Erythroblast (primary cell): ENCODE results near the gene HTR6.
A peak's percentile ranks its signal among the peaks of the same experiment; 100 is the strongest.

Source experiments
- DNase-seq, 2 experiments: peaks; one replicate each; lab custom pipeline; 2025; lab: John Stamatoyannopoulos, UW
- GATA1 ChIP-seq: IDR thresholded peaks from 2 replicates; pipeline ENCODE4 v1.6.1; 2011; ENCODE audit warnings: low read depth, mild to moderate bottlenecking, control low read depth, low read length, moderate library complexity
- POLR2A ChIP-seq: IDR thresholded peaks from 2 replicates; pipeline ENCODE4 v1.6.1; 2011; ENCODE audit warnings: mild to moderate bottlenecking, low read length

The HTR6 gene

DNA sequence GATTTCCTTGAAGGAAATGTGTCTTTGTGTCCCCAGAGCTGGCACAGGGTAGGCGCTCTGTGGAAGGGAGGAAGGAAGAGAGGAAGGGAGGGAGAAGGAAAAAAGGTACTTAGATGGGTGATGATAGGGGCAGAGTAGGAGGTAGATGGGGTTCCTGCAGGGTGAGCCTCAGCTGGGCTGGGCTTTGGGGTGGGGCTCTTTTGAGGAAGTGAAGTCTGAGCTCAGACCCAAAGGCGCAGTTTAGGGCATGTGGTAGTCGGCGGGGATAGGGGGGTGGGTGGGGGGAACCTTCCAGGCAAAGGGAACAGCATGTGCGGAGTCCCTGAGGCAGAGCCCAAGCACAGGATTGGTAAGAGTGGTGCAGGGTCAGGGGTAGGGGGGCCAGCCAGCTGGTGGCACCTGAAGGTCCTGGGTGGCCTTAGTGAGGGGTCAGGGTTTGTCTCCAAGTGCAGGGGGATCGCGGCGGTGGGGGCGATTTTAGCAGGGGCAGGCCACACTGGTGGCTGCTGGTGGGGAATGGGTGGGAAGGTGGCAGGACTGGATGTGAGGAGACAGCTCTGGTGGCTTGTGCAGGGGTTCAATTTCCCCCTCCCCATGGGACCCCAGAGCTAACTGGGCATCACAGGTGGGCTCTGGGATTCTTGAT lies 8.4 kb upstream of the HTR6 start:
- TF ChIP-seq POLR2A (no peak), GATA1 (no peak)
- DNase-seq = no peak

DNA sequence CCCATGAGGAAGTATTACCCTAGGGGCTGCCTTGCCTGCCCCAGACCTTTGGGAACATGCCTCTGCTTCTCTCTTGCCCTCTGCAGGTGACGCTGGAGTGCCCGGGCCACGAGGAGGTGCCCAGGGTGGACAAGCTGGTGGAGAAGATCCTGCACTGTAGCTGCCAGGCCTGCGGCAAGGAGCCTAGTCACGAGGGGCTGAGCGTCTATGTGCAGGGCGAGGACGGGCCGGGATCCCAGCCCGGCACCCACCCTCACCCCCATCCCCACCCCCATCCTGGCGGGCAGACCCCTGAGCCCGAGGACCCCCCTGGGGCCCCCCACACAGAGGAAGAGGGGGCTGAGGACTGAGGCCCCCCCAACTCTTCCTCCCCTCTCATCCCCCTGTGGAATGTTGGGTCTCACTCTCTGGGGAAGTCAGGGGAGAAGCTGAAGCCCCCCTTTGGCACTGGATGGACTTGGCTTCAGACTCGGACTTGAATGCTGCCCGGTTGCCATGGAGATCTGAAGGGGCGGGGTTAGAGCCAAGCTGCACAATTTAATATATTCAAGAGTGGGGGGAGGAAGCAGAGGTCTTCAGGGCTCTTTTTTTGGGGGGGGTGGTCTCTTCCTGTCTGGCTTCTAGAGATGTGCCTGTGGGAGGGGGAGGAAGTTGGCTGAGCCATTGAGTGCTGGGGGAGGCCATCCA lies 7.8 kb upstream of the HTR6 start:
- DNase-seq = no peak
- TF ChIP-seq GATA1 (no peak), POLR2A (no peak)

DNA sequence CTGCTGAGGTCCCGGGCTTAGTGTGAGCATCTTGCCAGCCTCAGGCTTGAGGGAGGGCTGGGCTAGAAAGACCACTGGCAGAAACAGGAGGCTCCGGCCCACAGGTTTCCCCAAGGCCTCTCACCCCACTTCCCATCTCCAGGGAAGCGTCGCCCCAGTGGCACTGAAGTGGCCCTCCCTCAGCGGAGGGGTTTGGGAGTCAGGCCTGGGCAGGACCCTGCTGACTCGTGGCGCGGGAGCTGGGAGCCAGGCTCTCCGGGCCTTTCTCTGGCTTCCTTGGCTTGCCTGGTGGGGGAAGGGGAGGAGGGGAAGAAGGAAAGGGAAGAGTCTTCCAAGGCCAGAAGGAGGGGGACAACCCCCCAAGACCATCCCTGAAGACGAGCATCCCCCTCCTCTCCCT lies 7.2 kb upstream of the HTR6 start:
- TF ChIP-seq GATA1 = no peak
- no peak for TF ChIP-seq POLR2A
- DNase-seq = no peak

DNA sequence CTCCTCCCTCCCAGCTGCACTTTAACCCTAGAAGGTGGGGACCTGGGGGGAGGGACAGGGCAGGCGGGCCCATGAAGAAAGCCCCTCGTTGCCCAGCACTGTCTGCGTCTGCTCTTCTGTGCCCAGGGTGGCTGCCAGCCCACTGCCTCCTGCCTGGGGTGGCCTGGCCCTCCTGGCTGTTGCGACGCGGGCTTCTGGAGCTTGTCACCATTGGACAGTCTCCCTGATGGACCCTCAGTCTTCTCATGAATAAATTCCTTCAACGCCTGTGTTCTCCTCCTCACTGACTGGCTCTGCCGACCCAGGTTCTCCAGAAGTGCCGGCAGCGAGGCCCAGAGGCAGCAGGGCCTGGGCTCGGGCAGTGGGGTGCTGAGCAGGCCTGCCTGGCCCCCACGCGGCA lies 6.5 kb upstream of the HTR6 start:
- TF ChIP-seq GATA1 (no peak), POLR2A (no peak)
- no peak for DNase-seq

DNA sequence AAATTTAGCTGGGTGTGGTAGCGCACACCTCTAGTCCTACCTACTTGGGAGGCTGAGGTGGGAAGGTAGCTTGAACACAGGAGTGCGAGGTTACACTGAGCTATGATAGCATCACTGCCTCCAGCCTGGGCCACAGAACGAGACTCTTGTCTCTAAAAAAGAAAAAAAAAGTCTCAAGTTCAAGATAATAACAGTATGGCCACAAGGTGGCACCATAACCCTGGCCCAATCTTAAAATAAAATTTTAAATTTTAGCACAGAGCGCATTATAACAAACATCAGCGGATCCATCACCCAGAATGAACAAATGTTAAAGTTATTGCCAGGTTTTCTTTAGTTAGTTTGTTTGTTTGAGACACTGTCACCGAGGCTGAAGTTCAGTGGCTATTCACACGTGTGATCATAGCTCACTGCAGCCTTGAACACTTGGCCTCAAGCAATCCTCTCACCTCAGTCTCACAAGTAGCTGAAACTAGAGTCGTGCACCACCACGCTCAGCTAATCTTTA lies 2.9 kb upstream of the HTR6 start:
- no peak for TF ChIP-seq POLR2A
- no peak for TF ChIP-seq GATA1
- DNase-seq = peak; percentile 38 to 61

DNA sequence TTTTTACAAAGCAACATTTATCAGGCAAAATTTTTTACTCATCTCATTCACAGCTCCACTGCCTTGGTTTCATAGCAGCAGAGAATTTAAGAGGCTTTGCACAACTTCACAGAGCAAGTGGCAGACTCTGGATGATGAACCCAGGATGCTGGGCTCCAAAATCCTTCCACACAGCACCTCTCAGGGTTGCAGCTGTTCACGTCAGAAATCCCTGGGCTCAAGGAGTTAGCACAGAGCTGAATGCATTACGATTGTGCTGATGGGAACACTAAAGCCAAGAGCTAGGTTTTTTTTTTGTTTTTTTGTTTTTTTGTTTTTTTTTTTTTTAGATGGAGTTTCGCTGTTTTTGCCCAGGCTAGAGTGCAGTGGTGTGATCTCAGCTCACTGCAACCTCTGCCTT lies 2.4 kb upstream of the HTR6 start:
- DNase-seq = no peak
- no peak for TF ChIP-seq POLR2A
- TF ChIP-seq GATA1 = no peak

DNA sequence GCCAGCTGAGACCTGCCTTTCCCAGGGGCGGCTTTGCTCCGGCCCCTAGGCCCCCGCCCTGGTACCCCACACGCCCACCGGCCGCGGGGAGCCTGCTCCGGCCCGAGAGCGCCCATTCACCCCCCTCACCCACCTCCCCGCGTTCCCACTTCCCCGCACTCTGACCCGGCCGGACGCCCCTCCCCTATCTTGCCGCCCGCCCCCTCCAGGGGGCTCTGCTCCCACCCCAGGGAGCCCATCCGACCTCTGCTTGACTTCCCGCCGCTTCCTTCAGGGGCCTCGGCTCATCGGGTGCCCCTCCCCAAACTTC lies 466 bp downstream of the HTR6 start:
- DNase-seq = no peak
- TF ChIP-seq POLR2A (no peak), GATA1 (no peak)

DNA sequence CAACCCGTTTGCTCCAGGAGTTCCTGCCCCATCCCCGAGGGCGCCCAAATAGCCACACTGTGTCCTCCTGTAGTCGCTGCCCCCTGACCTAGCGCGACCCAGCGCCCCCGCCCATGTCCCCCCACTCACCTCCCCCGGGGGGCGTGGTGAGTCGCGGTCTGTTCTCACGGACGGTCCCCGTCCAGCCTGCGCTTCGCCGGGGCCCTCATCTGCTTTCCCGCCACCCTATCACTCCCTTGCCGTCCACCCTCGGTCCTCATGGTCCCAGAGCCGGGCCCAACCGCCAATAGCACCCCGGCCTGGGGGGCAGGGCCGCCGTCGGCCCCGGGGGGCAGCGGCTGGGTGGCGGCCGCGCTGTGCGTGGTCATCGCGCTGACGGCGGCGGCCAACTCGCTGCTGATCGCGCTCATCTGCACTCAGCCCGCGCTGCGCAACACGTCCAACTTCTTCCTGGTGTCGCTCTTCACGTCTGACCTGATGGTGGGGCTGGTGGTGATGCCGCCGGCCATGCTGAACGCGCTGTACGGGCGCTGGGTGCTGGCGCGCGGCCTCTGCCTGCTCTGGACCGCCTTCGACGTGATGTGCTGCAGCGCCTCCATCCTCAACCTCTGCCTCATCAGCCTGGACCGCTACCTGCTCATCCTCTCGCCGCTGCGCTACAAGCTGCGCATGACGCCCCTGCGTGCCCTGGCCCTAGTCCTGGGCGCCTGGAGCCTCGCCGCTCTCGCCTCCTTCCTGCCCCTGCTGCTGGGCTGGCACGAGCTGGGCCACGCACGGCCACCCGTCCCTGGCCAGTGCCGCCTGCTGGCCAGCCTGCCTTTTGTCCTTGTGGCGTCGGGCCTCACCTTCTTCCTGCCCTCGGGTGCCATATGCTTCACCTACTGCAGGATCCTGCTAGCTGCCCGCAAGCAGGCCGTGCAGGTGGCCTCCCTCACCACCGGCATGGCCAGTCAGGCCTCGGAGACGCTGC lies 1.1 kb downstream of the HTR6 start:
- TF ChIP-seq GATA1 (no peak), POLR2A (no peak)
- no peak for DNase-seq

DNA sequence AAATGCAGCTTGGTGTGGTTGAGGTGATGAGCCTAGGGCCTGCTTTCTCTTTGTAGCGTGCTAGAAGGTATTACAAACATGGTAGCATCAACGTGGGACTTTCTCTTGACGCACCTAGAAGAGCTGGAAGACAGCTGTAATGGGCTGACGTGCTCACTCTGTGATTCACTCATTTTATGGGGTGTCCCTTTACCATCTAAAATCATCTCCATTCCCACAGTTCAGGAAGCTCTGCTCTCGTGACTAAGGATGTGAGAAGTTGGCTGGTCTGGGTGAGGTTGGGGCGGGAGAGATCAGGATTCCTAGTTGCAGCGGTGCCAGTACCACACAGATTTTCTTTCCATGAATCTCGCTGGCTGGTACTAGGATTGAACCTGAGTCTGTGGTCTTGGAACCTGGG lies 4.2 kb downstream of the HTR6 start:
- no peak for TF ChIP-seq POLR2A
- TF ChIP-seq GATA1 = no peak
- DNase-seq = no peak

DNA sequence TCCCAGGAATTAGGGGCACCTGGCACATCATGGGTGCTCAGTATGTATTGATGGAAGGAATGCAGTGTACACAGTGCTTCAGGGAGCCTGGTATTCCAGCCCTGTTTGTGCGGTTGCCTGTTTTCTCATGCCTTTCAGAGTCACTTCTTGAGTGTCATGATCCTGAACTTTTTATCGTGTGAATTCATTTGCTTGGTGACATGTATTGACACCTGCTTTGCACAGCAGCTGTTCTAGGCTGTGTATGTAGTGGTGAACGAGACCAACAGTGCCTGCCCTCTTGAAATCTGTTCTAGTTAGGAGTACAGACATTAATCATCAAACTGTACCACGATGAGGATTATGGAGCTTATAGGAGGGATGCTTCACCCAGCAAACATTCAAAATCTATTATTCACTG lies 6.1 kb downstream of the HTR6 start:
- DNase-seq = no peak
- TF ChIP-seq GATA1 (no peak), POLR2A (no peak)

DNA sequence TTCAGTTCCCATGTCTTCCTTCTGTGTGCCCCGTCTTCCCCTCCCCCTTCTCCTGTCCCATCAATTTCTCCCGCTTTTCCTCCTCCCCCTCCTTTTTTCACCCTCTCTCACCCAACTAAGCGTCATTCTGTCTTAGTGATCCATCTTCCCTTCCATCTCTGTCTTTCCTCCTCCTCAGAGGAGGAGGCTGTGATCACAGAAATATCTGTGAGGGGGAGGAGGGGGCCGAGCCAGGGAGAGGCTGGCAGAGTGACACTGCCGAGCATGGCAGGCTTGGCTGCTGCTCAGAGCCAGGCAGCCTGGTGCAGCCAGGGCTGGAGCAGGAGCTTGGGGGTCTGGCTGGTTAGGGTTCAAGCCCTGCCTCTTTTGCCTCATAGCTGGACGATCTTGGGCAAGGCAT lies 7.6 kb downstream of the HTR6 start:
- DNase-seq = no peak
- TF ChIP-seq GATA1 (no peak), POLR2A (no peak)

DNA sequence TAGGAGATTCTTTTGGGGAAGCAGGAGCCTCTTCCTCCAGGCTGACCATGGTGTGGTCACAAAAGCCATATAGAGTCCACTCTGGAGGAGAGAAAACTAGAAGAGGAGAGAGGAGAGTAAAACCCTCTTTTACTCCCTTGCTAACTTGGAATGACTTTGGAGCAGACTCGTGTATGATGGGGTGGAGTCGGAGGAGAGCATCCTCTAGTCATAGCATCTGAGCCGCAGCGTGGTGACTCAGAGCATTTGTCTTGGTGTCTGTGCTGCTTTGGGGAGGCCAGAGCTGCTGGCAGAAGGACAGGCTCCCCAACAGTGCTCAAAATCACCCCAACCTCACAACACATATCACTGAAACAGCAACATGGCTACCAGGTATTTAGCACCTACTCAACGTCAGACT lies 11.1 kb downstream of the HTR6 start:
- DNase-seq = no peak
- TF ChIP-seq POLR2A (no peak), GATA1 (no peak)

DNA sequence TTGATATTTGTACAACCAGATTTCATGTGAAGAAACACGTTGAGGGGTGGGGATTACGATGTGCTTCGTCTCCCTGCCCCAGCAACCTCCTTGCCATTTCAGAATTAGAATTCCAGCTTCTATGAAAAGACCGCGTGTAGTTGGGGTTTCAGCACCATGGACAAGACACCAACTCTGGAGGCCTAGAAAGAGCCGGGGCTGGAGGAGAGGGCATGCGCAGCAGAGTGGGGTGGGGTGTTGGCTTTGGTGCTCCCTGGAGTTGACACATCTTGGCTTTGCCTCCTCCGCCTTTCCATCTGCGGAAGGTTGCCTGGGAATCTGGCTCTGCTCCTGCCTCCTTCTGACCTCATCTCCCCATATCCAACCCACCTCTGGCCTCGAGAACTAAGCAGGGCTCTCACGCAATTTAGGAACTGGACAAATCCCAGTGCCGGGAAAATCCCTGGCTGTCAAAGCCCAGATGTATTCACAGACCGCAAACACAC lies 11.8 kb downstream of the HTR6 start:
- DNase-seq = peak; percentile 34 to 36
- no peak for TF ChIP-seq POLR2A
- TF ChIP-seq GATA1 = no peak

DNA sequence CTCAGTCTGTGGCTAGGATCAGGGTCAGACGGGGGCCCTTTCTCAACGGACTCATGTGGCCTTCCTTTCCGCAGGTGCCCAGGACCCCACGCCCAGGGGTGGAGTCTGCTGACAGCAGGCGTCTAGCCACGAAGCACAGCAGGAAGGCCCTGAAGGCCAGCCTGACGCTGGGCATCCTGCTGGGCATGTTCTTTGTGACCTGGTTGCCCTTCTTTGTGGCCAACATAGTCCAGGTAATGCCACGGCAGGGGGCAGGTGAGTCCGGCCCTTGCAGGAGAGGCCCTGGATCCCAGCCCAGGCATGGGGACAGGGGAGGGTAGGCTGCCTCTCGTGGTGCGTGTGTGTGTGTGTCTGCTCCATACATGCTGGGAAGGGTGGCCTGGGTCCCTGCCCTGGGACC lies 13.8 kb downstream of the HTR6 start:
- TF ChIP-seq GATA1 (no peak), POLR2A (no peak)
- DNase-seq = no peak
